Endothelial cell of umbilical vein (primary cell): ENCODE results near the gene ARFRP1.

Experiments
- POLR2A ChIP-seq: IDR thresholded peaks from 2 replicates; pipeline ENCODE4 v1.6.1; 2012; ENCODE audit warnings: low read depth, mild to moderate bottlenecking, control low read depth, low read length
- POLR2AphosphoS5 ChIP-seq: IDR thresholded peaks from 2 replicates; pipeline ENCODE4 v1.6.1; 2012; ENCODE audit warnings: low read depth, mild to moderate bottlenecking, control low read depth, low read length, moderate library complexity; ENCODE audit not compliant: insufficient read depth

GRCh38 chr20:63733117-63733516 lies 25.3 kb upstream of the ARFRP1 start:
- TF ChIP-seq POLR2A (no peak), POLR2AphosphoS5 (no peak)
